Parathyroid adenoma (tissue), 2 donors: ENCODE measurements around the gene OR2T6.

Experiments
- H2AFZ ChIP-seq: fragments of 300-600 bp; sonication (generic); one replicate; pipeline ENCODE4 v1.7.0; 2017; ENCODE audit warnings: antibody characterized with exemption, mild to moderate bottlenecking
- H3K27ac ChIP-seq: fragments of 300-600 bp; sonication (generic); one replicate; pipeline ENCODE4 v1.7.0; 2017
- H3K27me3 ChIP-seq: fragments of 300-600 bp; sonication (generic); one replicate; pipeline ENCODE4 v1.7.0; 2017; ENCODE audit warnings: low read length; ENCODE audit not compliant: control insufficient read depth, insufficient read depth
- H3K36me3 ChIP-seq: fragments of 300-600 bp; sonication (generic); one replicate; pipeline ENCODE4 v1.7.0; 2017; ENCODE audit warnings: low read length; ENCODE audit not compliant: control insufficient read depth, insufficient read depth
- H3K4me1 ChIP-seq: fragments of 300-600 bp; sonication (generic); one replicate; pipeline ENCODE4 v1.7.0; 2017; ENCODE audit warnings: control low read depth
- H3K4me2 ChIP-seq: fragments of 300-600 bp; sonication (generic); one replicate; pipeline ENCODE4 v1.7.0; 2017; ENCODE audit warnings: low read length
- H3K4me3 ChIP-seq: fragments of 300-600 bp; sonication (generic); one replicate; pipeline ENCODE4 v1.7.0; 2017; ENCODE audit warnings: low read depth, low read length
- H3K79me2 ChIP-seq: fragments of 300-600 bp; sonication (generic); one replicate; pipeline ENCODE4 v1.7.0; 2017; ENCODE audit warnings: control low read depth
- H3K9ac ChIP-seq: fragments of 300-600 bp; sonication (generic); one replicate; pipeline ENCODE4 v1.7.0; 2017; ENCODE audit warnings: mild to moderate bottlenecking
- H3K9me3 ChIP-seq: fragments of 300-600 bp; sonication (generic); one replicate; pipeline ENCODE4 v1.7.0; 2017; ENCODE audit warnings: low read length; ENCODE audit not compliant: control insufficient read depth
- CTCF ChIP-seq: fragments of 300-600 bp; sonication (generic); IDR thresholded peaks from one replicate; pipeline ENCODE4 v1.7.0; 2017; ENCODE audit warnings: antibody characterized with exemption, mild to moderate bottlenecking
- donor health status: primary hyperparathyroidism.

Gene OR2T6

GRCh38 chr1:248366609-248367008 is 8.9 kb upstream of the OR2T6 start:
- TF ChIP-seq CTCF = no peak
- Histone ChIP-seq H3K4me3 (no peak overlapping the region), H2AFZ (no peak overlapping the region), H3K4me2 (no peak overlapping the region), H3K27ac (no peak overlapping the region), H3K4me1 (no peaks in the 10 kb centered on the region), H3K9ac (no peak overlapping the region), H3K9me3 (no peaks in the 10 kb centered on the region), H3K36me3 (no peaks in the 10 kb centered on the region), H3K79me2 (no peaks in the 10 kb centered on the region), H3K27me3 (no peaks in the 10 kb centered on the region)

GRCh38 chr1:248372394-248372793 is 3.2 kb upstream of the OR2T6 start:
- Histone ChIP-seq H3K79me2 (no peaks in the 10 kb centered on the region), H3K4me3 (no peak overlapping the region), H3K27me3 (no peaks in the 10 kb centered on the region), H3K9ac (no peak overlapping the region), H3K9me3 (no peaks in the 10 kb centered on the region), H3K36me3 (no peaks in the 10 kb centered on the region), H3K27ac (no peak overlapping the region), H3K4me2 (no peak overlapping the region), H3K4me1 (no peaks in the 10 kb centered on the region), H2AFZ (no peak overlapping the region)
- no peak for TF ChIP-seq CTCF

GRCh38 chr1:248373761-248374160 is 1.8 kb upstream of the OR2T6 start:
- no peak for TF ChIP-seq CTCF
- H3K27ac ChIP-seq = no peak overlapping the region
- H3K4me2 ChIP-seq = no peak overlapping the region
- H3K27me3 ChIP-seq = no peaks in the 10 kb centered on the region
- H3K36me3 ChIP-seq = no peaks in the 10 kb centered on the region
- no peak overlapping the region for H3K9ac ChIP-seq
- no peak overlapping the region for H2AFZ ChIP-seq
- H3K9me3 ChIP-seq = no peaks in the 10 kb centered on the region
- H3K4me1 ChIP-seq = no peaks in the 10 kb centered on the region
- no peak overlapping the region for H3K4me3 ChIP-seq
- no peaks in the 10 kb centered on the region for H3K79me2 ChIP-seq

GRCh38 chr1:248376916-248377315 is 1.4 kb downstream of the OR2T6 start:
- H3K27ac ChIP-seq = no peak overlapping the region
- no peak overlapping the region for H3K9ac ChIP-seq
- H3K9me3 ChIP-seq = no peaks in the 10 kb centered on the region
- no peaks in the 10 kb centered on the region for H3K36me3 ChIP-seq
- no peak overlapping the region for H3K4me3 ChIP-seq
- no peak overlapping the region for H2AFZ ChIP-seq
- H3K4me2 ChIP-seq = no peak overlapping the region
- H3K4me1 ChIP-seq = no peaks in the 10 kb centered on the region
- no peak for TF ChIP-seq CTCF
- no peaks in the 10 kb centered on the region for H3K79me2 ChIP-seq
- no peaks in the 10 kb centered on the region for H3K27me3 ChIP-seq

- Histone ChIP-seq H3K4me1 (no peaks in the 10 kb centered on the region), H3K27ac (no peak overlapping the region), H3K79me2 (no peaks in the 10 kb centered on the region), H2AFZ (no peak overlapping the region), H3K36me3 (no peaks in the 10 kb centered on the region), H3K9me3 (no peaks in the 10 kb centered on the region), H3K4me2 (no peak overlapping the region), H3K27me3 (no peaks in the 10 kb centered on the region), H3K4me3 (no peak overlapping the region), H3K9ac (no peak overlapping the region)
- no peak for TF ChIP-seq CTCF
Measured at GRCh38 chr1:248380854-248381253, 5.3 kb downstream of the OR2T6 start.
